GM18861 (cell line): Measurements from ENCODE around the gene TEAD2.
"Not testable (repeated sequence)": the region's sequence is repeated elsewhere in the genome, so short reads cannot be mapped to it uniquely, and the experiment has no call there.

Experiments
- ATAC-seq: cut with Tn5 transposase; IDR thresholded peaks from one replicate; pipeline ENCODE4 v1.9.1; 2021; ENCODE audit not compliant: unreplicated experiment

The TEAD2 gene

GRCh38 chr19:49387936-49388372, 25.7 kb upstream of the TEAD2 start, which contains the start of gene KASH5:
Gene KASH5, plus strand, starts transcription at chr19:49388249. Its CDS starts 2,635 bp downstream, at chr19:49390884.
- peak; percentile 55 for ATAC-seq

- no peak for ATAC-seq
These were observed 21.4 kb upstream of the TEAD2 start for GRCh38 chr19:49383599-49383998.

- ATAC-seq = no peak
These were observed 20.4 kb upstream of the TEAD2 start for GRCh38 chr19:49382639-49383038.

GRCh38 chr19:49380391-49380790, 18.2 kb upstream of the TEAD2 start:
- no peak for ATAC-seq

GRCh38 chr19:49378512-49378911, 16.3 kb upstream of the TEAD2 start:
- ATAC-seq = no peak

- ATAC-seq = no peak
These were observed 12.6 kb upstream of the TEAD2 start for GRCh38 chr19:49374665-49375434.

GRCh38 chr19:49373174-49373573, 11.0 kb upstream of the TEAD2 start:
- ATAC-seq = not testable (repeated sequence)

GRCh38 chr19:49371184-49371583, 9.0 kb upstream of the TEAD2 start:
- ATAC-seq = no peak

GRCh38 chr19:49368711-49369358, 6.6 kb upstream of the TEAD2 start:
- no peak for ATAC-seq

- ATAC-seq = no peak
These were observed 3.9 kb upstream of the TEAD2 start for GRCh38 chr19:49366110-49366509.

GRCh38 chr19:49364083-49364737, 2.0 kb upstream of the TEAD2 start:
- no peak for ATAC-seq

GRCh38 chr19:49363268-49364082, 1.3 kb upstream of the TEAD2 start, which contains the start of gene DKKL1:
Gene DKKL1, plus strand, starts transcription at chr19:49363877. Its CDS starts 122 bp downstream, at chr19:49363999.
- ATAC-seq = no peak

- no peak for ATAC-seq
These were observed 682 bp upstream of the TEAD2 start for GRCh38 chr19:49362929-49363267.

- ATAC-seq = no peak
These were observed 673 bp downstream of the TEAD2 start for GRCh38 chr19:49361438-49362047.

- ATAC-seq = no peak
These were observed 2.1 kb downstream of the TEAD2 start for GRCh38 chr19:49359851-49360820.

GRCh38 chr19:49357186-49357585, 5.0 kb downstream of the TEAD2 start:
- ATAC-seq = no peak

- no peak for ATAC-seq
These were observed 5.8 kb downstream of the TEAD2 start for GRCh38 chr19:49356382-49356781.

- no peak for ATAC-seq
These were observed 6.3 kb downstream of the TEAD2 start for GRCh38 chr19:49355909-49356353.

GRCh38 chr19:49349567-49349966, 12.6 kb downstream of the TEAD2 start:
- no peak for ATAC-seq
